ENCODE data around the gene ALPK1.
"Not testable (repeated sequence)": the region's sequence is repeated elsewhere in the genome, so short reads cannot be mapped to it uniquely, and the experiment has no call there.

DNA sequence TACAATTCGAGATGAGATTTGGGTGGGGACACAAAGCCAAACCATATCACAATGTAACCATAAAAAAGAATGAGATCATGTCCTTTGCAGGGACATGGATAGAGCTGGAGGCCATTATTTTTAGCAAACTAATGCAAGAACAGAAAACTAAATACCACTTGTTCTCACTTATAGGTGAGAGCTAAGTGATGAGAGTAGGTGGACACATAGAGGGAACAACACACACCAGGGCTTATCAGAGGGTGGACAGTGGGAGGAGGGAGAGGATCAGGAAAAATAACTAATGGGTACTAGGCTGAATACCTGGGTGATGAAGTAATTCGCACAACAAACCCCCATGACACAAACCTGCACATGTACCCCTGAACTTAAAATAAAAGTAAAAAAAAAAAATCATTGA, 145.1 kb downstream of the ALPK1 start:
- not testable (repeated sequence) for TF ChIP-seq CTCF, POLR2A (IDR thresholded peaks at IDR 0.05)

Data from uterus (tissue), 2 donors.